KOPT-K1 (cell line): Measurements from ENCODE around the gene TWSG1.

ENCODE experiments used
- H3K27ac ChIP-seq: fragments of 200-600 bp; sonication (generic); 2 replicates; pipeline ENCODE4 v1.5.1; 2016; ENCODE audit warnings: antibody characterized with exemption, mild to moderate bottlenecking, low read depth, low read length; ENCODE audit not compliant: poor library complexity, severe bottlenecking
- H3K36me3 ChIP-seq: fragments of 200-600 bp; sonication (generic); 2 replicates; pipeline ENCODE4 v1.5.1; 2017; ENCODE audit warnings: antibody characterized with exemption, mild to moderate bottlenecking, low read length, moderate library complexity; ENCODE audit not compliant: insufficient read depth
- H3K9me3 ChIP-seq: fragments of 200-600 bp; sonication (generic); 2 replicates; pipeline ENCODE4 v1.5.1; 2017; ENCODE audit warnings: antibody characterized with exemption, low read length, mild to moderate bottlenecking; ENCODE audit not compliant: insufficient read depth, poor library complexity, severe bottlenecking

TWSG1 gene

GRCh38 chr18:9325716-9326115 is 8.9 kb upstream of the TWSG1 start:
- Histone ChIP-seq H3K36me3 (no peaks in the 10 kb centered on the region), H3K27ac (no peak overlapping the region), H3K9me3 (peaks cover 8% of the 10 kb centered on the region)

DNA sequence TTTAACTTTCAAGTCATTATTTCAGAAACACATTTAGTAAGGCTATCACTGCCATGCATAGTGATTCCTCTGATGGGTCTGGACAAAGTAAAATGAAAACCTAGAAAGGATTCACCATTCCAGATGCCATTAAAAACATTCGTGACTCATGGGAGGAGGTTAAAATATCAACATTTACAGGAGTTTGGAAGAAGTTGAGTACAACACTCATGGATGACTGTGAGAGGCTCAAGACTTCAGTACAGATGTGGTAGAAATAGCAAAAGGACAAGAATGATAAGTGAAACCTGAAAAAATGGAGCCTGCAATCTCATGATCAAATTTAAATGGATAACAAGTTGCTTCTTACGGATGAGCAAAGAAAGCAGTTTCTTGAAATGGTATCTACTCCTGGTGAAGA is 5.8 kb upstream of the TWSG1 start:
- no peaks in the 10 kb centered on the region for H3K36me3 ChIP-seq
- no peak overlapping the region for H3K27ac ChIP-seq
- H3K9me3 ChIP-seq, result peaks cover 16% of the 10 kb centered on the region

DNA sequence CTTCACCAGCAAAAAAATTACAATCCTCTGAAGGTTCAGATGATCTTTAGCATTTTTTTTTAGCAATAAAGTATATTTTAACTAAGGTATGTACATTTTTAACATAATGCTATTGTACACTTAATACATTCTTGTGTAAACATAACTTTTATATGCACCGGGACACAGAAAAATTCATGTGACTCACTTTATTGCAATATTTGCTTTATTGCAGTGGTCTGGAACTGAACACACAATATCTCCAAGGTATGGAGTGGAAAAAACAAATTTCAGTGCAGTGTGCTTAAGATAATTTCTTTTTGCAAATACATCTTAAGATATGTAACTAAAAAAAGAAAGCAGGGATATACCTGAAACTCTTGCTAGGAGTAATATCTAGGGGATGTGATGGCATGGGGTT is 5.1 kb upstream of the TWSG1 start:
- no peaks in the 10 kb centered on the region for H3K36me3 ChIP-seq
- peaks cover 17% of the 10 kb centered on the region for H3K9me3 ChIP-seq
- H3K27ac ChIP-seq, result no peak overlapping the region

DNA sequence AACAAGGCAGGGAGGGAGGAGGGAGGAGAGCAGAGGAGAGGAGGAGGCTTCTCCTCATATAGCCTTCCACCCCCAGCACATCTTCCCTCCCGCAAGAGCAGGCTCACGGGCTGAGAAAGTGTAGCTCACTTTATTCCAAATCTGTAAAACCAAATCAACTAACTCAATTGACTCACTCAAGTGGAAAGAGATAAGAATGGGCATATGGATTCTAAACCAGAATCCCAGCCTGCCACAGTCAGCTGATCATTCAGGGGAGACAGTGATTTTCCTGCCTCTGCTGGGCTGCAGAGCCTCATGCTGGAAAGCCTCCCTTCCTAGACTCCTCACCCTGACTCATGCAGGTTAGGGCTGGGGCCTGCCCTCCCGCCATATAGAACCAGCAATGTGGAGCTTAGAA is 4.2 kb upstream of the TWSG1 start:
- Histone ChIP-seq H3K36me3 (no peaks in the 10 kb centered on the region), H3K9me3 (peaks cover 17% of the 10 kb centered on the region), H3K27ac (no peak overlapping the region)

GRCh38 chr18:9333441-9334328 is 888 bp upstream of the TWSG1 start:
- H3K36me3 ChIP-seq, result peaks cover 10% of the 10 kb centered on the region; the same call in 1 of the 2 replicates
- peak overlapping the region; percentile 19 for H3K27ac ChIP-seq
- peaks cover 11% of the 10 kb centered on the region for H3K9me3 ChIP-seq

DNA sequence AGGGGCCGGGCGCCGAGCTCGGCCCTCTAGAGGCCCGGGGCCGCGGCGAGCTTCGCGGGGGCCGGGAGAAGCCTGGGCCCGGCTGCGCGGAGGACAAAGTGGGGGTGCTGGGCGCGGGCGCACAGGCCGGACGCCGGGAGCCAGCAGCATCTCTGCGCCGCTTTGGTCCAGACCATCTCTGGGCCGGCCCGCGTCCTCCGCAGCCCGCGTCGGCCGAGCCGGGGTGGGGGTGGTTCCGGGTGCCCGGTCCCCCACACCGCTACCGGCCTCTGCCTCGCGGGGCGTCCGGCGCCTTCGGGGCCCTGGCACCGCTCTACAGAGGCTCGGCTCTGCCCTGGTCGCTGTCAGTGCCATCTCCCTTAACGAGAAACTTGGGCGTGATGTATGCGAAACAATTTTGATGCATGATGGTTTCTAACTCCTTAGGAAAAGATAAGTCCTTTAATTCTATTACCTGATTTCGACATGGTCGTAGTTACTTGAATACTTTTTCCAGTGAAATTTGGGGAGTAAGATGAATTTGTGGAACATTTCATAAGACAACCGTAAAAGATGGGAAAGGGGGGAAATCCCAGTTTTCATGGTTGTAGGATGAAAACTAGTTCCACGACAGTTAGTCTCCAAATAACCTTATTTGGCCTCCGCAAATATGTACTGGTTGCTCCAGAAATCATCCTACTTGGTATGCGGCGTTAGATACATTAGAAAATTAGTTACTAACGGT is 562 bp downstream of the TWSG1 start:
- Histone ChIP-seq H3K27ac (peak overlapping the region; percentile 71), H3K9me3 (peaks cover 9% of the 10 kb centered on the region)

GRCh38 chr18:9335697-9336045 is 1.1 kb downstream of the TWSG1 start:
- peak overlapping the region; percentile 71 for H3K27ac ChIP-seq
- peaks cover 9% of the 10 kb centered on the region for H3K9me3 ChIP-seq
- peaks cover 28% of the 10 kb centered on the region for H3K36me3 ChIP-seq

More for the DNA sequence above, 562 bp downstream of the TWSG1 start:
- H3K36me3 ChIP-seq, result peaks cover 23% of the 10 kb centered on the region; the same call in 1 of the 2 replicates

DNA sequence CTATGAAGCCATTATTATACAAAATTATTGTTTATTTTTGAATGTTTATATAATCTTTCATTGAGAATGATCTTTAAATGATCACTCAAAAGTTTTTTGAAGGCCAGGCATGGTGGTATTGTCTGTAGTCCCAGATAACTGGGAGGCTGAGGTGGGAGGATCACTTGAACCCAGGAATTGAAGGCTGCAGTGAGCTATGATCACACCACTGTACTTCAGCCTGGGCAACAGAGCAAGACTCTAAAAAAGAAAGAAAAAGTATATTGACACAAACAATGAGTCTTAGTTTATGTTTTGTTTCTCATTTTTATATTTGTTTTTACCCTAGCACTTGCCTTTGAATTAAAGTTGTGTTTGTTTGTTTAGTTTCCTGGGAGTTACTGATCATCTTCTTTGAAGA is 2.3 kb downstream of the TWSG1 start:
- Histone ChIP-seq H3K27ac (no peak overlapping the region), H3K36me3 (peaks cover 32% of the 10 kb centered on the region), H3K9me3 (peaks cover 9% of the 10 kb centered on the region)

DNA sequence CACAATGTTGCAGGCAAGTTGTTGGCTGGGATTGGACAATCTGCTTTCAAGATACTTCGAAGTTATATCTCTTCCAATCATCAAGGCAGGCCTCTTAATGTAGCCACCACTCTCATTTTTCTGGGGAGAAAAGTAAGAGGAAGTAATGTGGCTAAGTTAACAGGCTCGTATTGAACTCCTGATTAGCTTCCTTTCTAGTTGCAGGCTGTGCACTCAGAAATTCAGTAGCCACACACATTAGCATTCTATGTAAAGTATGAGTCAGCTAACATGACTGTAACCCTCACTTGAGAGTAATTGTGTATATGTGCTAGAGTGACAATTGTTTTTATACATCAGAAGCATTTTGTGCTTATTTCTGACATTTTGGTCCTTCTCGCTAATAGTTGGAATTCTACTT is 3.3 kb downstream of the TWSG1 start:
- Histone ChIP-seq H3K36me3 (peaks cover 37% of the 10 kb centered on the region), H3K27ac (peak overlapping the region; percentile 36), H3K9me3 (peaks cover 9% of the 10 kb centered on the region)

GRCh38 chr18:9340472-9340871 is 5.9 kb downstream of the TWSG1 start:
- Histone ChIP-seq H3K9me3 (peaks cover 9% of the 10 kb centered on the region), H3K27ac (no peak overlapping the region), H3K36me3 (peaks cover 55% of the 10 kb centered on the region)

DNA sequence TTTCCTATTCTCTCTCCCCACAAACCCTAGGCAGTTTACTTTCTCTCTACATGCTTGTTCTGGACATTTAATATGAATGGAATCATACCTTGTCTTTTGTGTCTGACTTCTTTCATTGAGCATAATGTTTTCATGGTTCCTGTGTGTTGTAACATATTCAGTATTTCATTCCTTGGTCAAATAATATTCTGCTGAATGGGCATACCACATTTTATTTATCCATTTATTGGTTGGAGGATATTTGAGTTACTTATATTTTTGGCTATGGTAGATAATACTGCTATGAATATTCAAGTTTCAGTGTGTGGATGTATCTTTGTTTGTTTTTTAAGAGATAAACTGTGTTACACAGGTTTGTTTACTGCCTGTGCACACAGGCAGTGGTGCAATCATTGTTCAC is 9.0 kb downstream of the TWSG1 start:
- Histone ChIP-seq H3K27ac (no peak overlapping the region), H3K9me3 (peaks cover 9% of the 10 kb centered on the region), H3K36me3 (peaks cover 46% of the 10 kb centered on the region)

GRCh38 chr18:9346775-9347174 is 12.2 kb downstream of the TWSG1 start:
- Histone ChIP-seq H3K9me3 (peaks cover 9% of the 10 kb centered on the region), H3K27ac (no peak overlapping the region), H3K36me3 (peaks cover 22% of the 10 kb centered on the region)

DNA sequence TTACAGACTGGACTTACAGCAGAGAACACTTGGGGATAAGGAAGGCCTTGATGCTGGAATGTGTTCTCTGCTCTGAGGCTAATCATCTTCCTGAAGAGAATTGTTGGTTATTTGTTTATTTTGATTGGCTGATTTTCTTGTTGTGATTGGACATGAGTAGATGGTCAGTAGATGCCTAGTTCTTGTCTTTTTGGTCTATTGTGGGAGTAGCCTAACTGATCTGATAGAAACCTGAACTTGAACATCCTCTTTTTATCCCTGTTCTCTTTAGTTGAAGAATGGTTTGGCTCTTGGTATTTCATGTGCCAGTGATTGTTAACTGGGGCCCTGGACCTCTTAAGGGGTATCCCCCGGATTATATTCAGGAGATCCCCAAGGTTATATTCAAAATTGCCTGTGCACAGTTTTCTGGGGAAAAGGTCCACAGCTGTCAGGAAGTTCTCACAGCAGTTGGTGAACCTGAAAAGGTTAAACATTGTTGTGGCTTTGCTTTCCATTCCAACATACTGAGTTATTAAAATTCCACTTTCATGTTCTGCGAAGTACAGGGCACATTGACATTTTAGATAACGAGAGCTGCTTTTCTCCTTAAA is 13.6 kb downstream of the TWSG1 start:
- Histone ChIP-seq H3K9me3 (peaks cover 9% of the 10 kb centered on the region), H3K27ac (no peak overlapping the region), H3K36me3 (peaks cover 18% of the 10 kb centered on the region)

DNA sequence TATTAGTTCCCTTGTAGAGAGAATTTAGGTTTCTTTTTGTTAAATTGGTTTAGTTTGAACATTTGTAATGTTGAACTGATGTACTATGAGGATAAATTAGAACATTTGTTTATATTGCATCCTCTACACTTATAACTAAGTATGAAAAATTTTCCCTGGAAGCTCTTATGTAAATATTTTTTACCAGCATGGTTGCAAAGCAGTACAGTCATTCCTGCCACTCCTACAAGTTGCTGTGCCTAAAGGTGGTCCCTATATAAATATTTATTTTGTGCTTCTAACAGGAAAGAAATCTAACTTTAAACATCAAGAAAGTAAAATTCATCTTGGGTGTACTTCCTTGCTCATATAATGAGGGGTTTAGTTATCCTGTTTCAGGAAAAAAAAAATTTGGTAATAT is 14.2 kb downstream of the TWSG1 start:
- Histone ChIP-seq H3K9me3 (peaks cover 4% of the 10 kb centered on the region), H3K27ac (no peak overlapping the region), H3K36me3 (peaks cover 14% of the 10 kb centered on the region)

- Histone ChIP-seq H3K36me3 (no peaks in the 10 kb centered on the region), H3K27ac (no peak overlapping the region), H3K9me3 (no peaks in the 10 kb centered on the region)
Observed at GRCh38 chr18:9353596-9353995, 19.0 kb downstream of the TWSG1 start.
